Pancreas (tissue), 10 donors: ENCODE measurements around the gene VGF. TPM values are rescaled to one million over a fixed set of nuclear protein-coding genes. Genes with fewer than 3 reads are reported as not detected.

Experiments
- ATAC-seq, 4 donors: fragments of 200-7000 bp; cut with Tn5 transposase; one replicate each; pipeline versions ENCODE4 v1.8.0 to v1.9.1; 2020; ENCODE audit warnings: mild to moderate bottlenecking in 4 of 4, moderate library complexity in 4 of 4
- DNase-seq, 6 donors: peaks; one replicate each; pipeline ENCODE4 v3.0.0-alpha.2; 2020
- FAIRE-seq: peaks from 2 replicates; lab custom pipeline; 2012; peaks lifted over from hg19 to GRCh38; lab: Jason Lieb, UNC
- H3K27ac ChIP-seq, 4 donors: fragments of 200-600 bp; sonication (generic); 1 replicate in 3 of 4; 2 replicates in 1 of 4; pipeline versions ENCODE4 v1.5.0 to v1.8.0; 2020
- H3K27me3 ChIP-seq, 4 donors: fragments of 200-600 bp; one replicate each; pipeline ENCODE4 v1.8.0; 2021
- H3K36me3 ChIP-seq, 3 donors: fragments of 200-600 bp; sonication (generic) in 1 of 3; one replicate each; pipeline versions ENCODE4 v1.5.0 to v1.8.0; 2020 to 2021
- H3K4me1 ChIP-seq, 3 donors: fragments of 200-600 bp; one replicate each; pipeline ENCODE4 v1.8.0; 2021
- H3K4me3 ChIP-seq, 4 donors: fragments of 200-600 bp; sonication (generic) in 2 of 4; one replicate each; pipeline versions ENCODE4 v1.5.0 to v1.8.0; 2020 to 2021
- H3K9me3 ChIP-seq, 4 donors: fragments of 200-600 bp; one replicate each; pipeline ENCODE4 v1.8.0; 2021
- WGBS, 2 donors: extraction: QIAGEN DNeasy Blood & Tissue Kit; methylation state at CpG; one replicate each; pipeline ENCODE4 v1.1.7; 2013; 5-methylcytosine and 5-hydroxymethylcytosine counted together
- intact Hi-C, 3 donors: fragments of 100-400 bp; cut with DNase I; formaldehyde crosslinking; loops; one replicate each; pipeline versions ENCODE4 v1.11.1 to v1.14.2; 2022
- polyA plus RNA-seq, 2 donors: library from polyadenylated mRNA; stranded (reverse); fragments of 200-250 nt; gene quantifications; one replicate each; pipeline ENCODE4 v1.2.3, GENCODE V29; 2013
- total RNA-seq, 6 donors: library from RNA; stranded (reverse); fragmentation: NEBNext Ultra II Directional in 4 of 6; extraction: Animal tissue kit (Norgen Biotek cat#: 25700) in 4 of 6; gene quantifications; one replicate each; pipeline versions ENCODE4 v1.2.1 to v1.2.4, GENCODE V29; 2021 to 2023
- TF ChIP-seq, protein P1 (sequence below), 4 donors: fragments of 200-600 bp; sonication (generic) in 3 of 4; IDR thresholded peaks; one replicate each; pipeline versions ENCODE4 v1.5.0 to v1.8.0; 2021; ENCODE audit warnings: antibody characterized with exemption in 4 of 4
- donor health status: healthy with polysubstance abuse.
- donor health status: DM: no; HTN: no; CAD: no; lungs with moderate emphysema.
- donor health status: DM: no; HTN: no; CAD: no.
- donor health status: control.
- donor health status: control.
- donor health status: Bipolar disorder and iron deficiency.
- donor health status: DM: yes; HTN: yes; CAD: no.
- donor health status: DM: no; HTN: no; CAD: no.
- donor health status: DM: no; HTN: no; CAD: no.
- donor health status: DM: yes; HTN: yes; CAD: no.

VGF gene
- total and polyA plus RNA-seq, 8 donors: 1.3 to 82.7 (median 22.4) TPM

DNA sequence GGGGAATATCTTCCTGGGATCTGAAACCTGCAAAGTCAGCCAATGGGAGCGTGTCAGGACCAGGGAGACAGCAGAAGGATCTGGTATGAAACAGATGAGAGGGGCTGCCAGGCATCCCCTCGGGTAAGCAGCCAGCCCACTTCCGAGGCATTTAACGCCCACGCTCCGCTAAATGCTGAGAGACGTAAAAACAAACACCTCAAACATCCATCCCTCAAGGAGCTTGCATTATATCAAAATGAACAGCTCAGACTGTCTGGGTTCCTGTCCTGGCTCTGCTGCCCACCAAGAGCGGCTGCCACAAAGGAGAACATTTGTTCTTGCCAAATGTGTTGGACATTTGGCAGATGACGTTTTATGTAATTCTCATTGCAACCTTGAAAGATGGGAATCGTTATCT is 45.5 kb downstream of the VGF start:
- intact Hi-C loops: no loop called here
- no peak for FAIRE-seq
- ATAC-seq: no peak
- H3K4me1 ChIP-seq: no peaks in the 10 kb centered on the region
- 36 to 54% methylated on average over 10 of the region's 10 CpGs for WGBS, 2 donors
- no peaks in the 10 kb centered on the region for H3K27me3 ChIP-seq
- no peaks in the 10 kb centered on the region for H3K36me3 ChIP-seq
- no peaks in the 10 kb centered on the region for H3K9me3 ChIP-seq
- no peak overlapping the region for H3K27ac ChIP-seq
- TF ChIP-seq, protein P1, sequence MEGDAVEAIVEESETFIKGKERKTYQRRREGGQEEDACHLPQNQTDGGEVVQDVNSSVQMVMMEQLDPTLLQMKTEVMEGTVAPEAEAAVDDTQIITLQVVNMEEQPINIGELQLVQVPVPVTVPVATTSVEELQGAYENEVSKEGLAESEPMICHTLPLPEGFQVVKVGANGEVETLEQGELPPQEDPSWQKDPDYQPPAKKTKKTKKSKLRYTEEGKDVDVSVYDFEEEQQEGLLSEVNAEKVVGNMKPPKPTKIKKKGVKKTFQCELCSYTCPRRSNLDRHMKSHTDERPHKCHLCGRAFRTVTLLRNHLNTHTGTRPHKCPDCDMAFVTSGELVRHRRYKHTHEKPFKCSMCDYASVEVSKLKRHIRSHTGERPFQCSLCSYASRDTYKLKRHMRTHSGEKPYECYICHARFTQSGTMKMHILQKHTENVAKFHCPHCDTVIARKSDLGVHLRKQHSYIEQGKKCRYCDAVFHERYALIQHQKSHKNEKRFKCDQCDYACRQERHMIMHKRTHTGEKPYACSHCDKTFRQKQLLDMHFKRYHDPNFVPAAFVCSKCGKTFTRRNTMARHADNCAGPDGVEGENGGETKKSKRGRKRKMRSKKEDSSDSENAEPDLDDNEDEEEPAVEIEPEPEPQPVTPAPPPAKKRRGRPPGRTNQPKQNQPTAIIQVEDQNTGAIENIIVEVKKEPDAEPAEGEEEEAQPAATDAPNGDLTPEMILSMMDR (IDR thresholded peaks at IDR 0.05): no peak
- DNase-seq: no peak
- no peak overlapping the region for H3K4me3 ChIP-seq

DNA sequence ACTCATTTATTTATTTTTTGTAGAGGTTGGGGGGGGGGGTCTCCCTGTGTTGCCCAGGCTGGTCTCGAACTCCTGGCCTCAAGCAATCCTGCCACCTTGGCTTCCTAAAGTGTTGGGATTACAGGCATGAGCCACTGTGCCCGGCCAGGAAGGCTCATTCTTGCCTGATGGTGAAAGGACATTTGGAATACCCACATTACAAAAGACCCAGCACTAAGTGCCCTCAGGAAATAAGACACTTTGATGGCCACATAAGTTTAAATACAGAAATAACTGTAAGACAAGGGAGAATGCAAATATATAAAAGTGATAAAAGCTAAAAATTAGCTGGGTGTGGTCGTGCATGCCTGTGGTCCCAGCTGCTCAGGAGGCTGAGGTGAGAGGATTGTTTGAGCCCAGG is 46.5 kb downstream of the VGF start:
- intact Hi-C loops: no loop called here
- TF ChIP-seq, protein P1 (IDR thresholded peaks at IDR 0.05): no peak
- ATAC-seq: no peak
- H3K4me3 ChIP-seq: no peak overlapping the region
- FAIRE-seq: no peak
- H3K27me3 ChIP-seq: no peaks in the 10 kb centered on the region
- no peaks in the 10 kb centered on the region for H3K4me1 ChIP-seq
- no peaks in the 10 kb centered on the region for H3K9me3 ChIP-seq
- DNase-seq: no peak
- no peaks in the 10 kb centered on the region for H3K36me3 ChIP-seq
- no peak overlapping the region for H3K27ac ChIP-seq
- WGBS, 2 donors: 57 to 65% methylated on average over 3 of the region's 3 CpGs

DNA sequence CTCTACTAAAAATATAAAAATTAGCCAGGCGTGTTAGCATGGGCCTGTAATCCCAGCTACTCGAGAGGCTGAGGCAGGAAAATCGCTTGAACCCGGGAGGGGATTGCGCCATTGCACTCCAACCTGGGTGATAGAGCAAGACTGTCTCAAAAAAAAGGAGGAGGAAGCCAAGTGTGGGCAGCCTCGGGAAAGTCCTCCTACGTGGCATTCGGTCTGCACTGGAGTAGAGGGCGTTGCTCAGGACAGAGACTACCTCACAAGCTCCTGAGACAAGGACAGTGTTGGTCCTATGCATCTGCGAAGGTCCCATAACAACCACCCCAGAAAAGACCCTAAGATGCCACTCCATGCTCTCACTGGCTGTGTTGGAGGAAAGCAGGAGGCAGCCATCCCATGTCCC is 48.5 kb downstream of the VGF start:
- TF ChIP-seq, protein P1 (IDR thresholded peaks at IDR 0.05): no peak
- ATAC-seq: no peak
- Histone ChIP-seq H3K27ac (no peak overlapping the region), H3K4me3 (no peak overlapping the region), H3K27me3 (no peaks in the 10 kb centered on the region), H3K36me3 (no peaks in the 10 kb centered on the region), H3K9me3 (no peaks in the 10 kb centered on the region), H3K4me1 (no peaks in the 10 kb centered on the region)
- no peak for FAIRE-seq
- no peak for DNase-seq
- WGBS, 2 donors: 73 to 84% methylated on average over 10 of the region's 10 CpGs
- intact Hi-C loops: no loop called here

DNA sequence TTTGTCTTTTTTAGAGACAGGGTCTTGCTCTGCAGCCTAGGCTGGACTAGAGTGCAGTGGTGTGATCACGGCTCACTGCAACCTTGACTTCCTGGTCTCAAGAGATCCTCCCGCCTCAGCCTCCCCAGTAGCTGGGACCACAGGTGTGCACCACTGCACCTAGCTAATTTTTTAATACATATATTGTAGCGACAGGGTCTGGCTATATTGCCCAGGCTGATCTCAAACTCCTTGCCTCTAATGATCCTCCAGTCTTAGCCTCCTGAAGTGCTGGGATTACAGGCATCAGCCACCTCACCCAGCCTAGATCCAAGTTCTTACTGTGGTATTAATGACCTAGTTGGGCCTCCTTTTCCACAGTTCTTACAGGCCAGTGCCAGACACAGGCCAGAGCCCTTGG is 50.2 kb downstream of the VGF start:
- ATAC-seq (no peak), DNase-seq (no peak), FAIRE-seq (no peak)
- 87 to 92% methylated on average over 3 of the region's 3 CpGs for WGBS, 2 donors
- intact Hi-C loops: no loop called here
- no peaks in the 10 kb centered on the region for H3K27me3 ChIP-seq
- no peak overlapping the region for H3K4me3 ChIP-seq
- H3K4me1 ChIP-seq: no peaks in the 10 kb centered on the region
- H3K9me3 ChIP-seq: no peaks in the 10 kb centered on the region
- no peaks in the 10 kb centered on the region for H3K36me3 ChIP-seq
- no peak overlapping the region for H3K27ac ChIP-seq
- TF ChIP-seq, protein P1 (IDR thresholded peaks at IDR 0.05): no peak

DNA sequence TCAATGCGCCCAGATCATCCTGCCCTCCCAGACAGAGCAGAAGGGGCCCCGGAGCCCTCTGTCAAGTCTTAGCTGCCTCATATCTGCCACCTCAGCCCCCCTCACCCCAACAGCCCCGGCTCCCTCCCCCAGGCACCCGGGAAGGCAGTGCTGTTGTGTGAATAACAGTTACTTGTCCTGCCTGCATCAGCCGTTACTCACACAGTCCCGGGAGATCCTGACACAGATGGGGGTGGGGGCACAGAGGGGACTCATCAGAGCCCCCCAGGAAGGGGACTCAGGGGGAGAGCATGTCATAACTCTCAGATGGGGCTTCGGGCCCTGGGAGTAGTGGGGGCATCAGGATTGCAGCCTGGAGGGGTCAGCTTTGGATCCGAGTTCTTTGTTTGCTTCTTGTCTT is 50.9 kb downstream of the VGF start:
- Histone ChIP-seq H3K36me3 (no peaks in the 10 kb centered on the region), H3K27me3 (no peaks in the 10 kb centered on the region), H3K9me3 (no peaks in the 10 kb centered on the region), H3K4me3 (no peak overlapping the region), H3K4me1 (no peaks in the 10 kb centered on the region), H3K27ac (no peak overlapping the region)
- FAIRE-seq (no peak), ATAC-seq (no peak), DNase-seq (no peak)
- intact Hi-C loops: no loop called here
- TF ChIP-seq, protein P1 (IDR thresholded peaks at IDR 0.05): no peak
- WGBS, 2 donors: 41 to 50% methylated on average over 8 of the region's 8 CpGs
